Inflammatory macrophage treated with lipopolysaccharide for 1 hour (primary cell): ENCODE data around the gene EREG.

Experiments used
- DNase-seq, 2 donors: peaks; one replicate each; pipeline ENCODE4 v3.0.0-alpha.2; 2020 to 2022

The EREG gene

DNA sequence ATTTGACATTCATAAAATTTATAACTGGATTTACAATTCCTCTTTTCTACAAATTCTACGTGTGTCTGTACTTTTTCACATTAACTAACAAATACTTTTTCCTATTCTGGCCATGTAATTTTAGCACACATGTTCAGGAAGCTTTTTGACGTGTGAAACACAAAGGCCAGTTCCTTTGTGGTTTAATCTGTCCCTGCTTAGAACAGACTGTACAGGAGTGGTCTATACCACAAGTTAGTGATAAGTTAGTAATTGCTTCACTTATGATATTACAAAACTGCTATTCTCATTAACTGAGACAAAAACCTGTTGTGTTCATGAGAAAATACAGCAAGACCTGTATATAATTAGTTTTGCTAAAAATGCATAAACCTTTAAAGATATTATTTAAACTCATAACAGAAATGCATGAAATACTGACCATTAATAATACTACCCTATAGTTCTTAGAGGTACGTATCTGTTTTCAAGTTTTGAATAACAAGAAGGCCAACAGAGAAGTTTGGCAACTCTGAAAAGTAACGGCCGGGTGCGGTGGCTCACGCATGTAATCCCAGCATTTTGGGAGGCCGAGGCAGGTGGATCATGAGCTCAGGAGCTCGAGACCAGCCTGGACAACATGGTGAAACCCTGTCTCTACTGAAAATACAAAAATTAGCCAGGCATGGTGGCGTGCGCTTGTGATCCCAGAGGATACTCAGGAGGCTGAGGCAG lies 66.3 kb downstream of the EREG start:
- no peak for DNase-seq

- no peak for DNase-seq
Observed at GRCh38 chr4:74433043-74433442, 68.1 kb downstream of the EREG start.

DNA sequence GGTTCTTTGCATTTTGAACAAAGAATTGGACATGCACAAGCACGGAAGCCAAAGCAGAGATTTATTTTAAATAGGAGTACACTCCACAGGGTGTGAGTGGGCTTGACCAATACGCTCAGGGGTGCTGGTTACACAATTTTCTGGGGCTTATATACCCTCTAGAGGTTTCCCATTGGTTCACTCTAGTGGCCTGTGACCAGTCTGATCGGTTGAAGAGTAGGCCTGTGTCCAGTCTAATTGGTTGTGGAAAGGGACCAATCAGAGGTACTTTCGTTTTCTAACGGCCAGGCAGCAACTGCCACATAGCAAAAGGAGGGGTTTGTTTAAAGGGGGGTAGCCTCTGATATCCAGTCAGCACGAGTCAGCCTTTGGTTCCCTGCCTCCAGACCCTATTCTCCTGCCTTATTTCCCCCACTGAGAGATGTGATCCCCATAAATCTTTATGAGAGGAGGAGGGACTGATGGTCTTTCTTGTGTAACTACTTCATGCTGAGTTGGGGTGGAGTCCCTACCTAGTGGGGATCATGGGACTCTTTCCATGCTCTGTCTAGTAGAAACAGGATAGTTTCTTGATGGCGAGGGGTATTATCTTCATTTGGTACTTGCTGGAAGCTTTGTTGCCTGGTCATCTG lies 68.7 kb downstream of the EREG start:
- no peak for DNase-seq

DNA sequence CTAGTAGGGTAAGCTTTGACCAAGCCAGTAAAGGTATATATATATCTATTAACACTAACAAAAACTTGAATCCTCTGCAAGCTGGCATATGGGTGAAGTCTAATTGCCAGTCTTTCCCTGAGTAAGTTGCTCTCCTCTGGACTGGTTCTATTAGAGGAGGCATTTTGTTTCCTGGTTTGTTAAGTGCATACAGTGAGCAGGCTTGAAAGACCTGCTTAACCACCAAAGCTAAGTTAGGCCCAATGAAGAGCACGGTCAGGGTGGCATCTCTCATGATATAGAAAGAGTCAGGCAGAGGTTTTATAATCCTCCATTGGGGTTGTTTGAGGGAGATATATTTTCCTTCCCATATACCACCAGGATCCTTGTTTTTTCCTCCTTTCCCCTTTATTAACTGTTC lies 70.4 kb downstream of the EREG start:
- no peak for DNase-seq

GRCh38 chr4:74437866-74438265 lies 72.9 kb downstream of the EREG start:
- no peak for DNase-seq
